HG02981 (cell line): ENCODE results near the gene TMEM129.
A peak's percentile ranks its signal among the peaks of the same experiment; 100 is the strongest.

Source experiments
- ATAC-seq: cut with Tn5 transposase; IDR thresholded peaks from one replicate; pipeline ENCODE4 v1.9.1; 2021; ENCODE audit warnings: mild to moderate bottlenecking, moderate library complexity; ENCODE audit not compliant: unreplicated experiment

Gene TMEM129

DNA sequence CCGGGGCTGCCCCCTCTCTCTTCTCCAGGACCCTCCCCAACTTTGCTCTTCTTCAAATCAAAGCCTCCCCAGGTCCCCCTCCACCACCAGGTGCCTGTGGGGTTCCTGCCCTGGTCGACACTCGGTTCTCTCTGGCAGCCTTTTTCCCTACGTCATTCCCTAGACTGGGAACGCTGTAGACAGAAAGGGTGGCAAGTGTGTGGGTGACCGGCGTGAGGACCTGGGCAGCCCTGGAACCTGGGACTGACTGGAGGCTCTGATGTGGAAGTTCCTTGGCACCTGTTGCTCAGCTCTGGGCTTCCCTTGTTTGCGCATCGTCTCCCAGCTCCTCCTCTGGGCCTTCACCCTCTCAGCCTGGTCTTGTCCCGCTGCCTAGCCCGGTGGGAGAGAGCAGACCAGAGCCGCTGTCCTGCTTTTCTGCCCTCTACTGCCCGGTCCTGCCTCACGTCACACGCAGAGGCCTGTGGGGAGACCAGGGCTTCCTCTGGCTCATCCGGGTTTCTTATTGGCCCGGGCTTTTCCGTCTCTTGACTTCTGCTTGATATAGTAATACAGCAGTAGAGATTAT lies 1.5 kb upstream of the TMEM129 start:
- ATAC-seq, result no peak

DNA sequence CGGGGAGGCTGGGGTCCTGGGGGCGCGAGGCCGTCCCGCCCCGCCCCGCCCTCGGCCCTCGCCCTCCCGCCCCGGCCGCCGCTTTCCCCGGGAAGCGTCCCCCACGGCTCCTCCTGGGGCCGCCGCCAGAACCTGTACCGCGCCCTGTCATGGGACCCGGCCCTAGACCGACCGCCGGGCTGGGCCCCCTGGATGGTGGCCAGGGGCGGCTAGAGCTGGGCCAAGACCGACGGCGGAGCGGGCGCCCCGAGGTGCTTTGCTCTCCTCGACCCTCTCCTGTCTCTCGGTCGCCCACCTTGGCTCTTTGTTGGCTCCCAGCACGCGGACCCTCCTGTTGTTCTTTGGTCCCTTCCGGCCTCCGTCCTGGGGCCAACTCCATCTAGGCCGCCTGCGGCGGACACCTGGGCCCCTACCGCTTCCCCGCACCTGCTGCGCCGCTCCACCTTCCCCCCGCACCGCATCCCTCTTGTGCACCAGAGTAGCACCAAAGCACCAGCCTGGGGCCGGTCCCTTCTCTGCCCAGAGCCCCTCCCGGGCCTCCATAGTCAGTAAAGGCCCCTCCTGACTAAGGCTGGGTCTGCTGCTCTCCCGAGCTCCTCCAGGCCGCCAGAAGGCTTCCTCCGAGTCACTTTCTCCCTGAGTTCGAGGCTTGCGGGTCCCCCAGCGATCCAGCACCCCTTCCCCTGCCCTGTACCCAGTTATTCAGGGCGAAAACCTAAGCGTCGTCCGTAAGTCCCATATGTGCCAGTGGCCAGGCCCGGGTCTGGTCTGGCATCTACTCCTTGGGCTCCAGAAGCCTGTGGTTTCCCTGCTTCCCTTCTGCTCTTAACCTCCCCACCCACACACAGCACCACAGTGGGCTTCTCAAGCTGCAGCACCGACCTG lies 785 bp upstream of the TMEM129 start:
- ATAC-seq, result peak; percentile 0

GRCh38 chr4:1720163-1720983 lies 750 bp downstream of the TMEM129 start:
- ATAC-seq, result peak; percentile 16

DNA sequence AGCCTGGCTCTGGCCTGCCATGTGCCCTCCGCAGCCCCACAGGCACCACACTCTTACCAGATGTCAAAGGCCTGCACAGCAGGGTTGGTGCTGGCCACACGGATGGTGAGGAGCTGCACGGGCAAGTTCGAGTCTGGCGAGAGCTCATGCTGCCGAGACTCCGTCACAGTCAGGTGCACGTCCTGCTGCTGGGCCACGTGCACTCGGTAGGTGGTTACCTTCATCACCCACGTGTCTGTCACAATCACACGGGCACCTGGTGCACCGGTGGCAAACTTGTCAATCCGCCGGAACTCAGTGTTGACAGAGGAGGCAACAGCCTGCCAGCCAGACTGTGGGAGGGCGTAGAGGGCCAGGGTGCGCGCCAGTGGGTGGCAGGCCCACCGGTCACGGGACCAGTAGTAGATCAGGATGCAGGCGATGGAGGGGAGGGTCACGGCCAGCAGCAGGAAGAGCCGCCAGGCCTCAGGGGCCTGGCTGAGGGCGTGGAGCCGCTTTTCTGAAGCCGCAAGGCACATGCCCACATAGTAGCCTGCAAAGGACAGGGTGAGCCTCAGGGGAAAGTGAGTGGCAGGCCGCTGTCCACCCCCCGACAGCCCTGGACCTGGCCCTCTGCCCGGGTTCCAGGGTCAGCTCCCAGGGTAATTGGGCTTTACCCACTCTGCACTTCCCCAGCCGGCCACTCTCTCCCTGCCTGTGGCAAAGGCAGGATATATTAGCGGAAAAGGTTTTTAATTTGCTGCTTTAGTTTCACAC lies 2.9 kb downstream of the TMEM129 start:
- no peak for ATAC-seq

GRCh38 chr4:1717129-1718094 lies 3.7 kb downstream of the TMEM129 start:
- no peak for ATAC-seq

GRCh38 chr4:1716065-1716945 lies 4.8 kb downstream of the TMEM129 start:
- ATAC-seq, result no peak

GRCh38 chr4:1715002-1715758 lies 5.9 kb downstream of the TMEM129 start:
- ATAC-seq, result no peak

DNA sequence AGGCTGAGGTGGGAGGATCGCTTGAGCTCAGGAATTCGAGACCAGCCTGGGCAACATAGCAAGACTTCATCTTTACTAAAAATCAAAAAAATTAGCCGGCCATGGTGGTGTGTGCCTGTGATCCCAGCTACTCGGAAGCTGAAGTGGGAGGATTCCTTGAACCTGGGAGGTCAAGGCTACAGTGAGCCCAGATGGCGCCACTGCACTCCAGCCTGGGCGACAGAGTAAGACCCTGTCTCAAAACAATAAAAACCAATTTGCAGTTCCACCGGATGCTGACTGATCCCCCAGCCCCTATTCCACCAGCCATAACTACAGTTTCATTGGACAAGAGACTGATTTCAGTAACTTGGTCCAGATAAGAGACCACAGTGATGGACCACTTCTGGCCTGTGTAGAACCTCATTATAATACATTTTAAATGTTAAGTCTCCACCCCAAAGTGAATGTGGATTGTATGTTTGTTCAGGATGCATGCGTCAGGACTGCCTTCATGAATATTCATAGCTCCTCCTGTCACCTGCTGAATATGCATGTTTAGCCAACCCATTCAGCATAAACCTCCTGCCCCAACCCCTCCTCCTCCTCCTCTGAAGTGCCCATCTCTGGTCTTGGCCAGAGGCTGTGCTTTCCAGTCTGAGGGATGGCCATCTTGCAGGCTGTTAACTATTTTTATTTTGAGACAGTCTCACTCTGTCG lies 6.7 kb downstream of the TMEM129 start:
- ATAC-seq, result no peak

DNA sequence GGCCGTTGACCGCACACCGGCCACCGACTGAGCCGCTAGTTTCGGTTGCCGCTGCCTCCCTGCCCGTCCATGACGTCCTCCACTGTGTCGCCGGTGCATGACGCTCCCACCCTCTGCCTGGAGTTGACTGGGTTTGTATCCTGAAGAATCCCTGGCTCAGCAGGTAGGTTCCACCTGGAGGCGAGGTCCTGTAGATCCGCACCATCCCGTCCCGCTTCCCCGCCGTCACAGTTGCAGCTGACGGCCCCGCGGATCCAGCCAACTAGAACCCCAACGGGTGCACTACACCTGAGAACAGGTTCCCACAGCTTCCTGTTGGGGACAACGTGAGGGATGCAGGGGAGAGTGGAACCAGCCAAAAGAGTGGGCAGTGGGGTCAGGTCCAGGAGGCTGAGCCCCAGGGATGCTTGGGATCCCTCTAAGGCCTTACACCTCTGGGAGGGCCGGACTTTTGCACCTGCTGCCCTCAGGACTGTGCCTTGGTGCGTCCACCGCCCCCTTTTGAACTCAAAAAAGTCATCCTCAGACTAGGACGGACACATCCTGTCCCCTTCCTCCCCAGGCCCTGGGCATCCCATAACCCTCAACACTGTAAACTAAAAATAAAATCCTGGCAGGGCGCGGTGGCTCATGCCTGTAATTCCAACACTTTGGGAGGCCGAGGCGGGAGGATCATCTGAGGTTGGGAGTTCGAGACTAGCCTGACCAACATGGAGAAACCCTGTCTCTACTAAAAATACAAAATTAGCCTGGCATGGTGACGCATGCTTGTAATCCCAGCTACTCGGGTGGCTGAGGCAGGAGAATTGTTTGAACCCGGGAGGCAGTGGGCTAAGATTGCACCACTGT lies 7.9 kb downstream of the TMEM129 start:
- peak; percentile 9 for ATAC-seq

DNA sequence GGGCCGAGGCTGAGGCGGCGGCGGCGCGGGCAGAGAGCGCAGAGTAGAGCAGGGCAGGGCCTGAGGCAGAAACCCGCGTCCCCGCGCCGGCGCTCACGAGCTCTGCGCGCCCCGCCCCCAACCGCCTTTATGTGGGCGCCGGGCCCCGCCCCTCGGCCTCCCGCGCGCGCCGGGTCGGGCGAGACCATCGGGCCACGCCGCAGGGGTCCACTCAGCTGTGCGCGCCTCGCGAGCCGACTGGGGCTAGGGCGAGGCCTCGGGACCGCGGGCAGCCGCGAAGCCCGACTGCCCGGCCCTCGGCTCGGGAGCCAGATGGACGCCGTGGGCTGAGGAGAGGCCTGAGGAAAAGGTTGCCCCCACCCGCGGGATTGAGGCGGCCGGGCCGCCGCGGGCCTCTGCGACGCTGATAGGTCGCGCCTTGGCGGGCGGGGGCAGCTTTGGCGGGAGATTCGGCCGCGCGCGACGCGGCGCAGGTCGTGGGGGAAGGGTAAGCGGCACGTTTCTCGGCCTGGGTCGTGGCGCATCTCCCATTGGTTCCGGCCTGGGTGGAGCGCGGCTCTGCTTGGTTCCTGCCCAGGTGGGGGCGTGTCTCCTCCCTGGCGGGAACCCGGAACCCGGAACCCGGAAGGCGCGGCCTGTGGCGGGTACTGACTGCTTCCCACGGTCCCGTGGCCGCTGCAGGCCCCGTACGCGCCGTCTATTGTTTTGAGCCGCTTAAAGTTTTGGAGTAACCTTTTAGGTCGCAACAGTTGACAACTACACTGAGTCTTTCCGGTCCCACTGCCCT lies 8.7 kb downstream of the TMEM129 start, which contains the start of gene SLBP:
SLBP (minus strand) TSS at position 104 of the 787 bp plus-strand sequence. CDS start 131 bp downstream, outside the sequence.
- peak; percentile 71 for ATAC-seq

- ATAC-seq, result peak; percentile 9
These were observed 9.4 kb downstream of the TMEM129 start for GRCh38 chr4:1711571-1712215.

GRCh38 chr4:1711055-1711570 lies 10.0 kb downstream of the TMEM129 start:
- ATAC-seq, result no peak

DNA sequence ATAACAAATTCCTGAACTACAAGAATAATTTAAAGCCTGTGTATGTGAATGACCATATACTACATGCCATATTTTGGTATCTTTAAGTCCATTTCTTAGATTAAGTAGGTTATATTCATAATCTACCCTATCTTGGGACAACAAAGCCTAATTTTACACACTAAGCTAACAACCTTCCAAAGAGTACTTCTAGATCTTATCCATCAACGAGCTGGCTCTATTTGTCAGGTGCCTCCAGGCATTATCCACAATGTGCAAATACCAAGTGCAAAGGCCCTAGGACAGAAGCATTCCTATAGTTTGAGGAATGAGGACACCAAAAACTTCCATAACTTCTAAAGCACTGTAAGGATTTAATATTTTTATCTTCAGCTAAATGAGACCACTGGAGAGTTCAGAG lies 12.5 kb downstream of the TMEM129 start:
- ATAC-seq, result no peak

DNA sequence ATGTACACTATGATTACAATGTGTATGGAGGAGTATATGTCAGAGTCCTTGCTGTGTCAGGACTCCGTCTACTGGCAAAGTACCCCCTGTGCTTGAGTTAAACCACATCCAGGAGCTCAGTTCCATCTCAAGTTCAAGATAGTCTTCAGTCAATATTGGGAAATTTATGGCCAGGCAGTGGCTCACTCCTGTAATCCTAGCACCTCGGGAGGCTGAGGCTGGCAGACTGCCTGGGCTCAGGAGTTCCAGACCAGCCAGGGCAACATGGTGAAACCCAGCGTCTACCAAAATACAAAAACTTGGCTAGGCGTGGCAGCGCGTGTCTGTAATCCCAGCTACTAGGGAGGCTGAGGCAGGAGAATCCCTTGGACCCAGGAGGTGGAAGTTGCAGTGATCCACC lies 14.8 kb downstream of the TMEM129 start:
- ATAC-seq, result no peak

DNA sequence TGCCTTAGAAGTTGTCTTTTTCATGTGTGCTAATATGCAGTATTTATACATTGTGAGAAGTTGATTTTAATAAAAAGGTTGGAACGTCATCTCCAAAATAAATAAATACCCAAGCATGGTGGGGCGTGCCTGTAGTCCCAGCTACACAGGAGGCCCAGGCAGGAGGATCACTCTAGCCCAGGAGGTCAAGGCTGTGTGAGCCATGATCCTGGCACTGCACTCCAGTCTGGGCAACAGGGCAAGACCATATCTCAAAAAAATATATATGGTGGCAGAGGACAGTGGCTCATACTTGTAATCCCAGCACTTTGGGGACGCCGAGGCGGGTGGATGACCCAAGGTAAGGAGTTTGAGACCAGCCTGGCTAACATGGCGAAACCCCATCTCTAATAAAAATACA lies 15.4 kb downstream of the TMEM129 start:
- ATAC-seq, result no peak
